SK-N-SH (cell line): ENCODE data around the gene MTHFD1L. TPM values are rescaled to one million over a fixed set of nuclear protein-coding genes. Genes with fewer than 3 reads are reported as not detected.

Experiments
- CTCF ChIA-PET: fragments of 300-600, 350-600 bp; formaldehyde crosslinking; extraction: SDS; loops from one replicate; lab custom pipeline; 2021; lab: Yijun Ruan, JAX
- POLR2A ChIA-PET: fragments of 350-600 bp; sonication (Branson Sonifier 250); formaldehyde crosslinking; extraction: SDS; loops from one replicate; lab custom pipeline; 2020; ENCODE audit warnings: antibody characterized with exemption, inconsistent platforms; lab: Yijun Ruan, JAX
- DNase-seq: peaks from one replicate; pipeline ENCODE4 v3.0.0; 2012
- H2AFZ ChIP-seq: fragments of 200-600 bp; sonication (generic); 2 replicates; pipeline ENCODE4 v1.8.1; 2016; ENCODE audit warnings: antibody characterized with exemption, mild to moderate bottlenecking, low read depth
- H3F3A ChIP-seq: fragments of 200-600 bp; sonication (generic); replicated peaks from 2 replicates; pipeline ENCODE3; 2016; ENCODE audit warnings: antibody characterized with exemption, mild to moderate bottlenecking; ENCODE audit not compliant: insufficient read depth
- H3K27ac ChIP-seq, 2 experiments: fragments of 200-500 bp in 1 of 2; fragments of 200-600 bp in 1 of 2; sonication (Bioruptor generic) in 1 of 2; sonication (generic), shearing (Covaris generic) in 1 of 2; 2 replicates each; pipeline versions ENCODE4 v1.5.1 to v1.6.1; 2014 to 2016; ENCODE audit warnings: low read depth in 2 of 2, inconsistent platforms in 1 of 2, low read length in 1 of 2, mild to moderate bottlenecking in 1 of 2, mixed read lengths in 1 of 2
- H3K27me3 ChIP-seq: fragments of 200-600 bp; sonication (generic), shearing (Covaris generic); 2 replicates; pipeline ENCODE4 v1.6.1; 2016; ENCODE audit warnings: mixed run types; ENCODE audit not compliant: insufficient read depth
- H3K36me3 ChIP-seq, 2 experiments: fragments of 200-500 bp in 1 of 2; fragments of 200-600 bp in 1 of 2; sonication (Bioruptor generic) in 1 of 2; sonication (generic) in 1 of 2; replicated peaks in 1 of 2; 2 replicates each; pipeline versions ENCODE3 to v1.5.1; 2014 to 2016; ENCODE audit warnings: low read length in 1 of 2, mild to moderate bottlenecking in 1 of 2; ENCODE audit not compliant: insufficient read depth in 2 of 2, control insufficient read depth in 1 of 2
- H3K4me1 ChIP-seq, 2 experiments: fragments of 200-500 bp in 1 of 2; fragments of 200-600 bp in 1 of 2; sonication (Bioruptor generic) in 1 of 2; sonication (generic), shearing (Covaris generic) in 1 of 2; 2 replicates each; pipeline versions ENCODE4 v1.5.1 to v1.6.1; 2014 to 2016; ENCODE audit warnings: low read depth in 1 of 2, low read length in 1 of 2, mixed run types in 1 of 2; ENCODE audit not compliant: insufficient read depth in 2 of 2, control insufficient read depth in 1 of 2
- H3K4me2 ChIP-seq: fragments of 200-600 bp; sonication (generic), shearing (Covaris generic); 2 replicates; pipeline ENCODE4 v1.6.1; 2017; ENCODE audit warnings: mixed run types
- H3K4me3 ChIP-seq, 2 experiments: fragments of 200-500 bp in 1 of 2; fragments of 200-600 bp in 1 of 2; sonication (Bioruptor generic) in 1 of 2; sonication (generic), shearing (Covaris generic) in 1 of 2; 2 replicates each; pipeline versions ENCODE4 v1.5.1 to v1.8.1; 2014 to 2016; ENCODE audit warnings: low read depth in 2 of 2, inconsistent platforms in 1 of 2, low read length in 1 of 2, mild to moderate bottlenecking in 1 of 2, mixed read lengths in 1 of 2, moderate library complexity in 1 of 2
- H3K79me2 ChIP-seq: fragments of 200-600 bp; sonication (generic); 2 replicates; pipeline ENCODE4 v1.8.1; 2017; ENCODE audit warnings: mild to moderate bottlenecking; ENCODE audit not compliant: insufficient read depth
- H3K9ac ChIP-seq: fragments of 200-600 bp; sonication (generic); 2 replicates; pipeline ENCODE4 v1.6.1; 2017; ENCODE audit warnings: mixed run types
- H3K9me2 ChIP-seq: fragments of 200-600 bp; sonication (generic); 2 replicates; pipeline ENCODE4 v1.6.1; 2017; ENCODE audit warnings: mixed run types
- H3K9me3 ChIP-seq: fragments of 200-600 bp; sonication (generic); 2 replicates; pipeline ENCODE4 v1.6.1; 2017; ENCODE audit warnings: mixed run types, mild to moderate bottlenecking, moderate library complexity
- H4K20me1 ChIP-seq: fragments of 200-600 bp; sonication (generic); 2 replicates; pipeline ENCODE4 v1.6.1; 2017; ENCODE audit warnings: mild to moderate bottlenecking, mixed run types; ENCODE audit not compliant: insufficient read depth
- CTCF ChIP-seq: fragments of 200-600 bp; sonication (generic); IDR thresholded peaks from 2 replicates; pipeline ENCODE4 v1.6.1; 2017; ENCODE audit warnings: antibody characterized with exemption, mild to moderate bottlenecking, moderate library complexity
- EZH2phosphoT487 ChIP-seq: fragments of 200-600 bp; sonication (generic); IDR thresholded peaks from 2 replicates; pipeline ENCODE4 v1.6.1; 2017; ENCODE audit warnings: low read depth, mixed run types, mild to moderate bottlenecking, antibody characterized with exemption, moderate library complexity, borderline replicate concordance
- FOSL2 ChIP-seq: IDR thresholded peaks from 2 replicates; pipeline ENCODE4 v1.4.0; 2012; ENCODE audit warnings: low read depth, mild to moderate bottlenecking, moderate library complexity, borderline replicate concordance
- GATA2 ChIP-seq: sonication (generic); formaldehyde crosslinking; IDR thresholded peaks from 2 replicates; pipeline ENCODE4 v1.5.0; 2020; ENCODE audit warnings: mild to moderate bottlenecking, missing genetic modification reagents
- MAX ChIP-seq: IDR thresholded peaks from 2 replicates; pipeline ENCODE4 v1.4.0; 2012; ENCODE audit warnings: low read depth
- MEF2A ChIP-seq: IDR thresholded peaks from 2 replicates; pipeline ENCODE4 v1.4.0; 2012; ENCODE audit warnings: low read depth, borderline replicate concordance
- PBX3 ChIP-seq: IDR thresholded peaks from 2 replicates; pipeline ENCODE4; 2012
- POLR2AphosphoS5 ChIP-seq: IDR thresholded peaks from 2 replicates; pipeline ENCODE4 v1.6.1; 2012; ENCODE audit warnings: low read depth, low read length
- RCOR1 ChIP-seq: fragments of 150-350 bp; IDR thresholded peaks from 2 replicates; pipeline ENCODE4 v1.6.1; 2017; ENCODE audit warnings: antibody characterized with exemption, low read length
- REST ChIP-seq: IDR thresholded peaks from 2 replicates; pipeline ENCODE4 v1.6.1; 2012; ENCODE audit warnings: mild to moderate bottlenecking, low read depth, low read length, moderate library complexity
- RXRA ChIP-seq: IDR thresholded peaks from 2 replicates; pipeline ENCODE4 v1.4.0; 2012; ENCODE audit warnings: low read depth, mild to moderate bottlenecking, borderline replicate concordance
- TAF1 ChIP-seq: IDR thresholded peaks from 2 replicates; pipeline ENCODE4 v1.6.1; 2012; ENCODE audit warnings: low read depth, mild to moderate bottlenecking, low read length, moderate library complexity, borderline replicate concordance
- TCF12 ChIP-seq: IDR thresholded peaks from 2 replicates; pipeline ENCODE4 v1.4.0; 2012
- ZBTB33 ChIP-seq: IDR thresholded peaks from 2 replicates; pipeline ENCODE4 v1.4.0; 2012; ENCODE audit warnings: low read depth, borderline replicate concordance
- WGBS: methylation state at CpG from one replicate; pipeline ENCODE4 v1.1.6; 2017; ENCODE audit warnings: low lambda C conversion rate; 5-methylcytosine and 5-hydroxymethylcytosine counted together
- polyA plus RNA-seq, 3 experiments: library from polyadenylated mRNA; depleted of rRNA; stranded (reverse); fragments of >200 nt; gene quantifications; 2 replicates each; pipeline ENCODE4 v1.2.3, GENCODE V29; 2012
- TF ChIP-seq, protein P1 (sequence below): fragments of 150-350 bp; IDR thresholded peaks from 2 replicates; pipeline ENCODE4 v1.6.1; 2016; ENCODE audit warnings: mild to moderate bottlenecking, low read depth, low read length
- TF ChIP-seq, protein P2 (sequence below): fragments of 150-350 bp; IDR thresholded peaks from 2 replicates; pipeline ENCODE4 v1.6.1; 2017; ENCODE audit warnings: antibody characterized with exemption, low read length, low read depth, borderline replicate concordance
- TF ChIP-seq, protein P3 (sequence below): IDR thresholded peaks from 2 replicates; pipeline ENCODE4 v1.4.0; 2012; ENCODE audit warnings: low read depth, borderline replicate concordance

Gene MTHFD1L
- polyA plus RNA-seq, 1 of the 3 experiments (the other 2 are of a cell fraction), result 37.0 TPM

DNA sequence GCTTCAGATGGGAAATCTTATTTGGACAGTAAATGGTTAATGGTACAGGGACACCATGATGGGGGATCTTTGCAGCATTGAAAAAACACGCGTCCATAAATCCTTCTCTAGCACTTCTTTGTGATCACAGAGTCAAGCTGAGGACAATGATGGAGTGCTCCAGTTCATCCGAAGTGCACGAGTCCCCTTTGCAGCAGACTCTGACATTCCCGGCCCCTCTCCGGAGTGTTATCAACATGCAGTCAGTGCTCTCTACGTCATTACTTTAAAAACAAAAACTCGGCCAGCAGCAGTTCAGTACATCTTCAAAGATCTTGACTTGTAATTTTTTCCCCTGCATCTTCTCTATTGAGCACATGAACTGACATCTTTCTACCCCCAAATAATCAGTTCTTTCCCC lies 188.8 kb downstream of the MTHFD1L start:
- H3K4me1 ChIP-seq, result peaks cover 13 to 39% of the 10 kb centered on the region in 2 experiments; a peak in 3 of 4 replicates
- H3K4me3 ChIP-seq, result no peak overlapping the region
- peaks cover 9% of the 10 kb centered on the region; the same call in 1 of the 2 replicates for H3K79me2 ChIP-seq
- no peak overlapping the region for H3K9ac ChIP-seq
- no peaks in the 10 kb centered on the region for H3K27me3 ChIP-seq
- 91% methylated on average over 8 of the region's 8 CpGs for WGBS
- H3K9me3 ChIP-seq, result no peaks in the 10 kb centered on the region
- no peaks in the 10 kb centered on the region for H4K20me1 ChIP-seq
- POLR2A ChIA-PET, result no interaction called here
- H3K27ac ChIP-seq, result no peak overlapping the region
- TF ChIP-seq, protein P1, sequence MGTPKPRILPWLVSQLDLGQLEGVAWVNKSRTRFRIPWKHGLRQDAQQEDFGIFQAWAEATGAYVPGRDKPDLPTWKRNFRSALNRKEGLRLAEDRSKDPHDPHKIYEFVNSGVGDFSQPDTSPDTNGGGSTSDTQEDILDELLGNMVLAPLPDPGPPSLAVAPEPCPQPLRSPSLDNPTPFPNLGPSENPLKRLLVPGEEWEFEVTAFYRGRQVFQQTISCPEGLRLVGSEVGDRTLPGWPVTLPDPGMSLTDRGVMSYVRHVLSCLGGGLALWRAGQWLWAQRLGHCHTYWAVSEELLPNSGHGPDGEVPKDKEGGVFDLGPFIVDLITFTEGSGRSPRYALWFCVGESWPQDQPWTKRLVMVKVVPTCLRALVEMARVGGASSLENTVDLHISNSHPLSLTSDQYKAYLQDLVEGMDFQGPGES, result no peak
- TF ChIP-seq GATA2 (CRISPR knock-in tag) (no peak), MEF2A (no peak), POLR2AphosphoS5 (no peak), PBX3 (no peak), RXRA (no peak), MAX (no peak), FOSL2 (no peak), TAF1 (no peak), CTCF (no peak), RCOR1 (no peak), ZBTB33 (no peak), TCF12 (no peak), REST (no peak), EZH2phosphoT487 (no peak)
- TF ChIP-seq, protein P2, sequence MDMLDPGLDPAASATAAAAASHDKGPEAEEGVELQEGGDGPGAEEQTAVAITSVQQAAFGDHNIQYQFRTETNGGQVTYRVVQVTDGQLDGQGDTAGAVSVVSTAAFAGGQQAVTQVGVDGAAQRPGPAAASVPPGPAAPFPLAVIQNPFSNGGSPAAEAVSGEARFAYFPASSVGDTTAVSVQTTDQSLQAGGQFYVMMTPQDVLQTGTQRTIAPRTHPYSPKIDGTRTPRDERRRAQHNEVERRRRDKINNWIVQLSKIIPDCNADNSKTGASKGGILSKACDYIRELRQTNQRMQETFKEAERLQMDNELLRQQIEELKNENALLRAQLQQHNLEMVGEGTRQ, result no peak
- TF ChIP-seq, protein P3, sequence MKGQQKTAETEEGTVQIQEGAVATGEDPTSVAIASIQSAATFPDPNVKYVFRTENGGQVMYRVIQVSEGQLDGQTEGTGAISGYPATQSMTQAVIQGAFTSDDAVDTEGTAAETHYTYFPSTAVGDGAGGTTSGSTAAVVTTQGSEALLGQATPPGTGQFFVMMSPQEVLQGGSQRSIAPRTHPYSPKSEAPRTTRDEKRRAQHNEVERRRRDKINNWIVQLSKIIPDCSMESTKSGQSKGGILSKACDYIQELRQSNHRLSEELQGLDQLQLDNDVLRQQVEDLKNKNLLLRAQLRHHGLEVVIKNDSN, result no peak
- peaks cover 21% of the 10 kb centered on the region for H3F3A ChIP-seq
- no peak overlapping the region for H3K4me2 ChIP-seq
- DNase-seq, result no peak
- H2AFZ ChIP-seq, result no peak overlapping the region
- peaks cover 3 to 11% of the 10 kb centered on the region in 2 experiments for H3K36me3 ChIP-seq
- CTCF ChIA-PET, result interaction anchor here (2.0 to 2.4 kb wide), 2 partner anchors 40 to 270 kb away, joined by 10 to 12 read pairs; no protein-coding TSS in a partner anchor
- no peaks in the 10 kb centered on the region for H3K9me2 ChIP-seq
